ENCODE measurements around the gene SGCG. TPM values are rescaled to one million over a fixed set of nuclear protein-coding genes. Genes with fewer than 3 reads are reported as not detected.

Gene SGCG
- total RNA-seq, 1 experiment from 2014 or later = 0.15 TPM

DNA sequence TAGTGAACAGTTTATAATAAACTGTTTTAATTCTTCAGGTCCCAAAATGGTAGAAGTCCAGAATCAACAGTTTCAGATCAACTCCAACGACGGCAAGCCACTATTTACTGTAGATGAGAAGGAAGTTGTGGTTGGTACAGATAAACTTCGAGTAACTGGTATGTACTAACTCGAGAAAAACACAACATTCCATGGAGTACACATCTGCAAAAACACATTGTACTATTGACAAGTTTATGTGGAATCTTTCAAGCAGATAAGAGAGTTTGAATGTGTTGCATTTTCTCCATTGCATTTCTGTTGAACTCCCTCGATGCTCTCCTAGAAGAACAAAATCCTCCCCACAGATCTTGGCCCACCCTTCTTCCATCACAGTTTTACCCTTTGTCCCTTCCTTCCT, 98.5 kb downstream of the SGCG start:
- no peak overlapping the region for H3K4me2 ChIP-seq (ENCODE audit: low read length)
- no peaks in the 10 kb centered on the region for H3K27me3 ChIP-seq (ENCODE audit: insufficient read depth, low read length)
- H2AFZ ChIP-seq (ENCODE audit: low read depth, low read length, poor library complexity, severe bottlenecking) = no peak overlapping the region
- no peak overlapping the region for H3K9ac ChIP-seq (ENCODE audit: low read length)
- no peak for TF ChIP-seq YY1 (IDR thresholded peaks at IDR 0.05; ENCODE audit: extremely low read depth, insufficient replicate concordance, low read depth, low read length)
- TF ChIP-seq, protein P1, sequence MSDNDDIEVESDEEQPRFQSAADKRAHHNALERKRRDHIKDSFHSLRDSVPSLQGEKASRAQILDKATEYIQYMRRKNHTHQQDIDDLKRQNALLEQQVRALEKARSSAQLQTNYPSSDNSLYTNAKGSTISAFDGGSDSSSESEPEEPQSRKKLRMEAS (IDR thresholded peaks at IDR 0.05) = no peak
- no peak for TF ChIP-seq FOSL1 (IDR thresholded peaks at IDR 0.05; ENCODE audit: low read depth)
- TF ChIP-seq, protein P2, sequence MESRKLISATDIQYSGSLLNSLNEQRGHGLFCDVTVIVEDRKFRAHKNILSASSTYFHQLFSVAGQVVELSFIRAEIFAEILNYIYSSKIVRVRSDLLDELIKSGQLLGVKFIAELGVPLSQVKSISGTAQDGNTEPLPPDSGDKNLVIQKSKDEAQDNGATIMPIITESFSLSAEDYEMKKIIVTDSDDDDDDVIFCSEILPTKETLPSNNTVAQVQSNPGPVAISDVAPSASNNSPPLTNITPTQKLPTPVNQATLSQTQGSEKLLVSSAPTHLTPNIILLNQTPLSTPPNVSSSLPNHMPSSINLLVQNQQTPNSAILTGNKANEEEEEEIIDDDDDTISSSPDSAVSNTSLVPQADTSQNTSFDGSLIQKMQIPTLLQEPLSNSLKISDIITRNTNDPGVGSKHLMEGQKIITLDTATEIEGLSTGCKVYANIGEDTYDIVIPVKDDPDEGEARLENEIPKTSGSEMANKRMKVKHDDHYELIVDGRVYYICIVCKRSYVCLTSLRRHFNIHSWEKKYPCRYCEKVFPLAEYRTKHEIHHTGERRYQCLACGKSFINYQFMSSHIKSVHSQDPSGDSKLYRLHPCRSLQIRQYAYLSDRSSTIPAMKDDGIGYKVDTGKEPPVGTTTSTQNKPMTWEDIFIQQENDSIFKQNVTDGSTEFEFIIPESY (IDR thresholded peaks at IDR 0.05; ENCODE audit: extremely low read depth, insufficient replicate concordance, low read length) = no peak
- no peak for TF ChIP-seq CBX3 (IDR thresholded peaks at IDR 0.05; ENCODE audit: low read depth)
- intact Hi-C loops (cut with micrococcal nuclease) = no loop called here
- ChIA-PET CTCF (no interaction called here), POLR2A (no interaction called here), RAD21 (ENCODE audit: low non-redundant PET in 1 of 2, low total read pairs in 2 of 2, uncharacterized antibody in 2 of 2, unreplicated experiment in 2 of 2) (no interaction called here)
- ATAC-seq (no peak), DNase-seq (ENCODE audit: low read depth, low spot score) (no peak)
- no peak overlapping the region for H3K27ac ChIP-seq (ENCODE audit: low read depth, low read length)
- no TSS peak for BruUV-seq (replicated peaks)
- H3K9me2 ChIP-seq (ENCODE audit: insufficient read depth) = no peaks in the 10 kb centered on the region
- no peaks in the 10 kb centered on the region for H3K4me1 ChIP-seq (ENCODE audit: control insufficient read depth in 1 of 2, insufficient read depth in 2 of 2, low read length in 2 of 2)
- H3K9me3 ChIP-seq (ENCODE audit: control insufficient read depth in 1 of 2, insufficient read depth in 1 of 2, low read depth in 1 of 2, low read length in 2 of 2) = no peaks in the 10 kb centered on the region
- no peaks in the 10 kb centered on the region for H3K79me2 ChIP-seq (ENCODE audit: insufficient read depth, low read length)
- no peaks in the 10 kb centered on the region for H4K20me1 ChIP-seq (ENCODE audit: insufficient read depth)
- H3K4me3 ChIP-seq (replicated peaks in 1 of 2; ENCODE audit: low read depth in 1 of 2, low read length in 2 of 2) = no peak overlapping the region
- no peaks in the 10 kb centered on the region for H3K36me3 ChIP-seq (ENCODE audit: control insufficient read depth in 1 of 2, insufficient read depth in 2 of 2, low read length in 2 of 2)

GRCh38 chr13:23288564-23288963, 107.8 kb downstream of the SGCG start:
- Histone ChIP-seq H3K36me3 (ENCODE audit: control insufficient read depth in 1 of 2, insufficient read depth in 2 of 2, low read length in 2 of 2) (no peaks in the 10 kb centered on the region), H3K27ac (ENCODE audit: low read depth, low read length) (no peak overlapping the region)

More at GRCh38 chr13:23288564-23288963, 107.8 kb downstream of the SGCG start:
- POLR2A ChIA-PET = no interaction called here
- TF ChIP-seq ZFX (IDR thresholded peaks at IDR 0.05) (no peak), CBX3 (IDR thresholded peaks at IDR 0.05; ENCODE audit: low read depth) (no peak), CTCF (IDR thresholded peaks at IDR 0.05 in 2 of 3, conservative IDR thresholded peaks at IDR 0.05 in 1 of 3; ENCODE audit: borderline replicate concordance in 1 of 3, insufficient read depth in 1 of 3, low read depth in 2 of 3, low read length in 2 of 3) (0 out of 6 replicates have a peak, but pooled peaks of 1 of the 3 experiments have one; percentile 5)
- no peak for ATAC-seq
- Histone ChIP-seq H3K79me2 (ENCODE audit: insufficient read depth, low read length) (no peaks in the 10 kb centered on the region), H3K9ac (ENCODE audit: low read length) (no peak overlapping the region), H3K4me1 (ENCODE audit: control insufficient read depth in 1 of 2, insufficient read depth in 2 of 2, low read length in 2 of 2) (no peaks in the 10 kb centered on the region), H3K4me3 (replicated peaks in 1 of 2; ENCODE audit: low read depth in 1 of 2, low read length in 2 of 2) (no peak overlapping the region), H3K27me3 (ENCODE audit: insufficient read depth, low read length) (no peaks in the 10 kb centered on the region), H4K20me1 (ENCODE audit: insufficient read depth) (no peaks in the 10 kb centered on the region), H3K9me3 (ENCODE audit: control insufficient read depth in 1 of 2, insufficient read depth in 1 of 2, low read depth in 1 of 2, low read length in 2 of 2) (no peaks in the 10 kb centered on the region), H2AFZ (ENCODE audit: low read depth, low read length, poor library complexity, severe bottlenecking) (no peak overlapping the region), H3K9me2 (ENCODE audit: insufficient read depth) (no peaks in the 10 kb centered on the region), H3K4me2 (ENCODE audit: low read length) (no peak overlapping the region)
- no TSS peak for BruUV-seq (replicated peaks)
- no peak for DNase-seq (ENCODE audit: low read depth, low spot score)
- intact Hi-C loops (cut with micrococcal nuclease) = no loop called here
- RAD21 ChIA-PET (ENCODE audit: low non-redundant PET in 1 of 2, low total read pairs in 2 of 2, uncharacterized antibody in 2 of 2, unreplicated experiment in 2 of 2) = no interaction called here
- CTCF ChIA-PET = interaction anchor here (0.6 kb wide), 1 partner anchor 1937 kb away, joined by 3 read pairs; no protein-coding TSS in a partner anchor

Measured in HCT116 (cell line).